ENCODE results near the gene CABLES2.

The CABLES2 gene

DNA sequence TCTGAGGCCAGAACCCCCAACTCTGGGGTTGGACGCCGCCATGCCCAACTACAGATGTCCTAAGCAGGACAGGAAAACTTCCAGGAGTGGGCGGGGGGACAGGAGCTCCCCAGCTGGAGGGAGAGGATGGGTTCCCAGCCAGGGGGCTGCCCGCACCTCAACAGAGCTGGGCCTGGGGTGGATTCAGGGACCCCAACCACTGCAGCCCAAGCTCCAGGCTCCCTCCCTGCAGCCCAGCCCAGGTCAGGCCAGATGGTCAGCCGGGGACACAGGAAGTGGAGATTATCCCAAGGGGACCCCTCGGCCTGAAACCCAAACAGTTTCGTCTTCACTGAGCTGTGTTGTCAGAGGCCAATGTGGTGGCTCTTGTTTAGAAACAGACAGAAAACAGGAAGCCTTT lies 49.4 kb downstream of the CABLES2 start:
- no peak for DNase-seq

DNA sequence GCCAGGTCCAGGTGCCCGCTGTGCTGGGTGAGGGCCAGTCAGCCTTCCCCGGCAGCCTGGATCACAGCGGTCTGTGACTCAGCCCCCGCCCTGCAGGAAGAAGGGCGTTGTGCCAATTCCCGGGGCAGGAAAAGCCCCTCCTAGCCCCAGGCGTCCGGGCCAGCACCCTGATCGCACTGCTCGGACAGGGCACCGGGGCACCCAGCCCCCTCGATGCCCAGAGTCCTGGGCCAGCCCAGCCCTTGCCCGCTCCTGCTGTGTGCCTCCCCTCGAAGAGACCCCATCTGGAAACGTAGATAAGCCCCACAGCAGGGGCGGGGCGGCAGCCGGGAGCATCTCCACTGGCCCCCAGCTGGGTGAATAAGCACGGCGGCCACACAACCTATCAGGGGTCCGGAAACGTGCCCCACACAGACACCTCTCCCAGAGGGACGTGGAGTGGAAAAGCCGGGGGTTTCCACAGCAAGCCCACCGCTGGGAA lies 49.9 kb downstream of the CABLES2 start:
- DNase-seq = no peak

DNA sequence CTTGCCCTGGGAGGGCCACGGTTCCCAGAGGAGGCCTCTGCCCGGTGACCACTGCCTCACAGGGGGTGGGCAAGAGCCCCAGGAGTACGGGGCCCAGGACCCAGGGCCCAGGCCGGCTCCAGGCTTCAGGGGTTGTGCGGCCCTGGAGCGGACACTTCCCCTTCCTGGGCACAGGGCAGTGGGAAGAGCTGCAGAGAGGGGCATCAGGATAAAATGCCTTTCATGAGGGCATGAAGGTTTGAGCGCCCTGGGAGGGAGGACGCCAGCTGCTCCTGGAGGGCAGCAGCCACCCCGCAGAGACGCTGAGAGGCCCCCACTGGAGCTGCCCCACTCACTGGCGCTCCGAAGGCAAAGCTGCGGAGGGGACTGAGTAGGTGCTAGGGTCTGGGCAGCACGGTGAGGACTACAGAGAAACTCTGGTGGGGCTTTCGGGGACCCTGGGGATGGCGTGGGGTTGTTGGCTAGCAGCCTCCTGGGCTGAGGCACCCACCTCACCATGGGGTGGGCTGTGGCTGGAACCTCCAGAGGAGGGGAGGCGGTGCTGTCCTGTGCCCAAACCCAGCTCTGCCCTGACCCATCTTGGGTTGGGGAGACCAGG lies 50.4 kb downstream of the CABLES2 start:
- no peak for DNase-seq

DNA sequence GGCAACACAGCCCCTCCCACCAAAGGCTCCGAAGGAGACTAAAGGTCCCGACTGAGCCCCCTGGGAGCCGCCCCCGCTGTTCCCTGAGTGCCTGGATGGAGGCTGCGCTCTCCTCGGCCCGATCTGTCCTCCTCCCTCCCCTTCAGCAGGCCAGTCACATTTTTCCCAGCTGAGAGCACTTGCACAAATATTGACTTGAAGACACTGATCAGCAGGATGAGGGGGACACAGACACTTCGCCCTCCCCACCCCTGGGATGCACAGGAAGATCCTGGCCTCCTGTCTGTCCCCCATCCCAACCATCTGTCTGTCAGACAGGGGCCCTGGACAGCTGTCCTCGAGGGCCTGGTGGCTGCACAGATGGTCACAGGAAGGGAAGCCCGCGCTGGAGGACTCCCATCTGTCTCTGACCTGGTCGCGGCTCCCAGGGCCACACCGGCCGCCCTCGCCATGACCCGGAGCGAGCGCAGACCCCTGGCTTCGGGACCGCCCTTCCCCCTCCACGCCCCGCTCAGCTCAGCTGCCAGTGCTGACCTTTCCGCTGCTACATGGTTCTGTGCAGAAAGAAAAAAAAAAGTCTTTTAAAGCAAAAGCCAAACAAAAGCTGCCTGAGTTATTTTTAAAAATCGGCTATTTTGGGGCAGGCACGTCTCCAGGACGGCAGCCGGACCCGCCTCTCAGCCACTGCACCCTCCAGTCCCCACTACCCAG lies 51.1 kb downstream of the CABLES2 start:
- DNase-seq = no peak

DNA sequence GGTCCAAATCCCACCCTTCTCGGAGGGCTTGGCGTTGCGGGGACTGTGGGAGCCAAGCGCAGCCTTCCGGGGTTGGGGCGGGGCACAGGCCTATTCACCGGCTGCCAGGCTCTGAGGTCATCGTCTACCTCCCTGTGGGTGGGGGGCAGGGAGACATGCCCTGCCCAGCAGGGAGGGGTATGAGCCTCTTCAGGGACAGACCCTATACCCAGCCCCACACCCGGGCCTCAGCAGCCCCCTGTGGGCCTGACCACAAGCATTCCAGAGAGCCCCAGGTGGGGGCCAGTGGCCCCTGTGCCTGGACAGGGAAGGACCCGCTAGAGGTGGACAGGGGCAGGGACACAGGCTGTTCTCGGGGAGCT lies 51.6 kb downstream of the CABLES2 start:
- no peak for DNase-seq

DNA sequence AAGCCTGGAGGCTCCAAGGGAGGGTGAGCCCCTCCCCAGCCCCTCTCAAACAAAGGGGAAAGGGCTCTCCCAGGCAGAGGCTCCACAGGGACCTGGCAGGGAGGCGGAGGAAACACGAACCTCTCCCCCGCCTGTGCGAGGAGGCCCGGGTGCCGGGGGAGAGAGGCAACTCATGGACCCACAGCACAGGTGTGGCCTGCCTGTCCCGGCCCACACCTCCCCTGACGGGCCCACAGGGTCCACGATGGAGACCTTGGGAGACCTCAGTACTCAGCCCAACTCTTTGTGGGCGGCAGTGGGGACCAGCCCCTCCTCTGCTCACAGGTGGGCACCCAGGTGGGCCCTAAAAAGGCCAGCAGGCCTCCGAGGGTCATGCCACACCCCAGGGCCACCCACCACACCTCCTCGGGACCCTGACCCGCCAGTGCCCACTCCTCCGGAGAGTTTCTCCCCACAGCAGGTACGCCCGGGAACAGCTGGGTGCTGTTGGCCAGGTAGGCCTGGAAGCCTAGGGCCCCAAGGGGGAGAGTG lies 52.2 kb downstream of the CABLES2 start:
- DNase-seq = no peak

DNA sequence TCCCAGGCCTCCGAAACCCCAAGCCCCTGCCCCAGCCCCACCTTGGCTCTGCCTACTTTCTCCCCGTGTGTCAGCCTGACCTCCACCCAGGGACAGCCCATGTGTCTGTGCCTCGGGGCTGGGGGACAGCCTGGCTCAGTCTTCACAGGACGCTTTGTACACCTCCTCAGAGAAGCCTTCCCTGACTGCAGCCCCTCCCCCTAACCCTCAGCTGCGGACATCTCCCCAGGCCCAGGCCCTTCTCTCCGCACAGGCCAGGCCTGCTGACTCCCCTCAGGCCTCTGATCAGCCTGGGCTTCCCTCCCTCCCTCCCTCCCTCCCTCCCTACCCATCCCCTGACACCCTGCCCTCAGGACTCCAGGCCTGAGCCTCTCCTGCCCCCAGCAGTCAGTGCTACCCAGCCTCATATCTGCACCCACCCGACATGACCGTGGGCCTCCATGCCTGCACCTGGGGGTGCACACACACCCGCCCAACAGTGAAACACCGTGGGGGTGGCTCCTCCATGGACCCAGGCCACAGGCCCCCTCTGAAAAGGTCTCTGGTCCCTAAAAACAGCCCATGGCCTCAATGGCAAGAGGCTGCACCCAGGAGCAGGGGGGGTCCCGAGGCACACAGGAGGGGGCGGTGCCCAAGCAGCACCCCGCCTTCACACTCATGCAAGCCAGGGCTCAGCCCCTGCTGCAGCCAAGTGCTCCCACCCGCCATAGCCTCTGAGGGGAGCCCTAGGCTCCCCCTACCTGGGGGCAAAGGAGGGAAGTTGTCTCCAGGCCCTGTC lies 52.9 kb downstream of the CABLES2 start:
- DNase-seq = no peak

DNA sequence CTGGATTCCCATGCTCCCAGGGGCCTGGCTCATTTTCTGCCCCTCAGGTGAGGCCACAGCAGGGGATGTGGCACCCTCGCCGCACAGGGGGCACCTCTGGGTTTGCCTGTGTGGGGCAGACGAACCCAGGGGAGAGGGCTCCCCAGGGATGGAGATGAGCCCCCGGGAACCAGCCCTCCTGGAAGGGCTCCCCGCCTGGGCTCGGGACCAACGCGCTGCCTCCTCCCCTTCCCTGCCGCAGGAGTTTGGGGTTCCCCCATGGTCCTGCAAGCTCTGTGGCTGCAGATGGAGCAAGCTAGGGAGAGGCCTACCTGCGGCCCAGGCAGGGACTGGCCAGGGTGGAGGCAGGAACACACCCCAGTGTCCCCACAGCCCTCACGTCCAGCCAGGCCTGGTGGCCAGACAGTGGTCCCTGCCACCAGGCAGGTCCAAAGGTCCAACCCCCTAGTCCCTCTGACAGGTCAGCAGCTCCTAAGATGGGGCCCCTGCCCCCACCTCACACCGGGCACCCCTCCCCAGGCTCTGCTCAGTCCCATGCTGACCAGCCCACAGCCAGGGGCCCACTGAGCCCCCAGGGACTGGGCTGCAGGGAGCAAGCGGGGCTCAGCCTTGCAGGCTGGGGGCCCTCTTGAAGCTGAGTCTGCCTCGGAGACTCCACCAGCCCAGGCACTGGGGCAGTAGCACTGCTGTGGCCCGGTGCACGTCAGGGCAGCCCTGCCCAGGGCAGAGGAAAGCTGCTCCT lies 53.6 kb downstream of the CABLES2 start:
- no peak for DNase-seq

DNA sequence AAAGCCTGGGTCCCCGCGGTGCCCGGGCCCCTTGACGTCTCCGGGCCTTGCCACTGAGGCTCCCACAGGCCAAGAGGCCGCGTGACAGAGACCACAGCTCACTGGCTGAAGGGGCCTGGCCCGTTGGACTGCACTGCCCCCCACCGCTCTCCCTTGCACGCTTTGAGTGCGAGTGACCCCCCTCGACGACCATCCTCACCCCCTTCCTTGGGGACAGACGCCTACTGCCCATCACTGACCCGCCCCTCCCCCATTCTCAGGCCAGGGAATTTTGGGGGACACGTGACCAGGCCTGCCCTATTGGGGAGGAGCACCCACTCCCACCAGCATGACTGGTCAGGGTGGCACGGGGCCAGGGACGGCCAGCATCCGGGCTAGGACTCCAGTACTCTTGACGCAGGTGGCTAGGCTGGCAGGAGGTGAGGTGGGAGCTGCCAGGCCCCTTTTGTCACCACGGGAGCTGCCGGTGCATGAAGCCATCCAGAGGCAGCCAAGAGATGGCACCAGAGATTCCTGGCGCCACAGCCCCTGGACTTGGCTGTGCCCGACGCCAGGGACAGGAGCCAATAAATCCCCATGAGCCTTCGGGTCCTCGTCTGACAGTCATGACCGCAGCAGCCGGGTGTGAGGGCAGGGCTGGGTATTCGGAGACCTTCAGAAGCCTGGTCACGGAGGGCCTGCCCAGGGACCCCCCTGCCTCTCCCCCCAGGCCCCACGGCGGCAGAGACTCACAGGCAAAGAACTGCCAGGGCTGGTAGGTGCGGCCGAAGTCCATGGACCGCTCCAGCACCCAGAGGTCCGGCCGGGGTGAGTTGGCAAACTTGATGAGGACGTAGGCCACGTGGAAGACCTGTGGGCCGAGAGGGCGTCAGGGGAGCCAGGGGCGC lies 54.4 kb downstream of the CABLES2 start:
- no peak for DNase-seq

DNA sequence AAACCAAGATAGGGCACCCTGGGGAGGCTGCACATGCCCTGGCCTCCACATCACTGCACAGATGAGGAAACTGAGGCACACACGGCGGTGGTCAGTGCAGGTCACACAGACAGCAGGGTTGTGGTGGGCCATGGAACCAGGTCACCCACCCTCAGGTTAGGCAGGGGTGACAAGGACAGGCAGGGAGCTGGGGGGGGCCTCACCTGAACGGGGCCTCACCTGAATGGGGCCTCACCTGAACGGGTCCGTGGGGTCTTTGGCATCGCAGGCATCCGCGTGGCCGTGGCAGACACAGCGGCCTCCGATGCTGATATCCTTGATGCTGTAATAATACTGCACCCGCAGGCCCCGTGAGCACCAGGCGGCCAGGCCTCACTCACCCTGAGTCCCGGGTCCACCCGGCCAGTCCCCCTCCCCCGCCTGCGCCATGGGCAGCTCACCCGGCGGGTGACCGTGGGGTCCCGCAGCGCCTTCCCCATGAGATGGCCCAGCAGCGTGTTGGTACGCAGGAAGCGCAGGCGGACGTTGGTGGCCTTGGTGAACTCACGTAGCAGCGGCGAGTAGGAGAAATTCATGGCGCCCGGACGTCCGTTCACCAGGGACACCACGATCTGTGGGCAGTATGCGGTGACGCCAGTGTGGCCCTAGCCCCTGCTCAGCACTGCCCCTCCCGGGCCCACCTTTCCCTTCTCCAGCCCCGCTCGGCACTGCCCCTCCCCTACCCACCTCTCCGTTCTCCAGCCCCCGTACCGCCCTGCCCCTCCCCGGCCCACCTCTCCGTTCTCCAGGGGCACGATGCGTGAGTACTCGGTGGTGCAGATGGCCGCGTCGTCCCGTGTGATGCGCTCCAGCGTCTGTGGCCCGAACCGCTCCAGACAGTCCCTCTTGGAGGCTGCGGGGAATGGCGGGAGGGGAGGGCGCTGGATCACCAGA lies 55.4 kb downstream of the CABLES2 start:
- DNase-seq = no peak

DNA sequence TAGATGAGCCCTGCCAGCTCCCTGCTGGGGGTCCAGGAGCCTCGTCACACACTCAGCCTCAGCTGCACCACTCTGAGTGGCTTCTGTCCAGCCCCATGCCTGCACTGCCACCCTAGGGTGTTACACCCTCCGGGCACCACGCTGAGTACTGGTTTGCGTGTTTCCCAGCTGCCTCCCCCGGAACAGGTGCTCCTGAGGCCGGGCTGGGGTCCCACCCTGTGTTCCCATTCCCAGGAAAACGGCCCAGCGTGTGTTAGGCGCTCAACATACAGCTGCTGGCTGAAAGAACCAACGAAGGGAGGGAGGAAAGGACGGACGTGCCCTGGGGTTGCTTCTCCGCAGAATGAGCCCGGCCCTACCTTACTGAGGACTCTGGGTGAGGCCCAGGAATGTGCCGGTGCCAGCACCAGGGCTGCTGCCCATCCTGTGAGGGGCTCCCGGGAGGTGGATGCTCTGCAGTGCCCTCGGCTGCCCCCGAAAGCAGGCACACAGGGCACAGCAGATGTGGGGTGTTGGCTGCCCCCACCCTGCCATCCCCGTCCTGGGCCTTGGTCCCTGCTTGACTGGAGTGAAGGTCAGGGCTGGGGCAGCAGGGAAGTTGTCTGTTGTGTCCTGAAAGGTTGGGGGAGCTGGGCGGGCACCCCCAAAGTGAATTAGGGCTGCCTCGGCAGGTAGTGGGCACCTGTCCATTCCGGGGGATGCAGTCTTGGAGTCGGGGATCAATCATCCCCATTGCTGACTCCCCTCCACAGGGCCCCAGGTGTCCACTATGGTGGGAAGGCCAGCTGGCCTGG lies 56.3 kb downstream of the CABLES2 start:
- no peak for DNase-seq

DNA sequence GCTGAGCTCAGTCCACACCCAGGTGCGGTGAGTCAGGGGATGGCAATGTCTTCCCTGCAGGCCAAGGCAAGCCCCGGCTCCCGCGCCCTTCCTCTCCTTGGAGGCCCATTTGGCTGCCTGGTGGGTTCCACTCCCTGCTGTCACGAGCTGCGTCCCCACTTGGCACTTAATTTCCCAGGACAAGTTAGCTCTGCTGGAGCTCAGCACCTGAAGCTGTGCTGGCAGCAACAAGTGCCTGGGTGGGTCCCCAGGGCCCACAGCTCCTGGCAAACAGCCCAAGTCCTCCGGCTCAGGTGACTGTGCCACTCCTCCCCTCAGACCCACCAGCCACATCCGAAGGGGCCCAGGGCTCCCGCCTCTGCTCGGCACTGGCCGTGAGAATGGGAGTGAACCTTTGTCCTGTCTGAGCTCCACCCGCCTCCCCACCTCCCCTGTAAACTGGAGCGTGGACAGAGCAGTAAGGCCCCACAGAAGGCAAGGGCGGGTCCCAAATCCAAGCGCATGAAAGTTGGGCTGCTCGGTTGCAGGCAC lies 56.9 kb downstream of the CABLES2 start:
- no peak for DNase-seq

DNA sequence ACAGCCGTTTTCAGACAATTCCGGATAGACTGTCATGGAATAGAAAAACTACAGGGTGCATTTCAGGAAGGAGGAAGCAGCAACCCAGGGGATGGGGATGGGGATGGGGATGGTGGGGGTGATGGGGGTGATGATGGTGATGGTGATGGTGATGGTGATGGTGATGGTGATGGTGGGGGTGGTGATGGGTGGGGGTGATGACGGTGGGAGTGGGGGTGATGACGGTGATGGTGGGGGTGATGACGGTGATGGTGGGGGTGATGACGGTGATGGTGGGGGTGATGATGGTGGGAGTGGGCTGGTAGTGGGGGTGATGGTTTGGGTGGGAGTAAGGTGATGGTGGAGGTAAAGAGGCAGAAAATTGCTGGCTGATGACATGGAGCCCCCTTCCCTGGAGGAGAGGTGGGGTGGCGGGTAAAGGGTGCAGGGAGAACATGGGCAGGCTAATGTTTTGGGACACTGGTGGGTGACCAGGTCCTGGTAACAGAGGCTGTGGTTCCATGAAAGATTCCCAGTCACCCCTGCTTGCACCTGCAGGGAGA lies 57.5 kb downstream of the CABLES2 start:
- DNase-seq = no peak

DNA sequence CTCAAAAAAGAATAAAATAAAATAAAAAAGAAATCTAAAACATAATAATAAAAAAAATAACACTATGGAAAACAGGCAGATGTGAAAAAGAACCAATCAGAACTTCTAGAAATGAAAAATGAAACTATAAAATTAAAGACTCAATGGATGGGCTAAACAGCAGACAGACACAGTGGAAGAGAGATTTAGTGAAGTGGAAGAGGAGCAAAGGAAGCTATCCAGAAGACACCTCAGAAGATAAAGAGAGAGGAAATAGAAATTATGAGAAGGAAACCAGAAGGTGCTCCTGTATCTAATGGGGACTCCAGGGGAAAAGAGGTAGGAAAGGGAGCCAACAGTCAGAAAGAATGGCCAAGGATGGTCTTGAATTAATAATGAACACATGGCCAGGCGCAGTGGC lies 58.5 kb downstream of the CABLES2 start:
- DNase-seq = no peak

DNA sequence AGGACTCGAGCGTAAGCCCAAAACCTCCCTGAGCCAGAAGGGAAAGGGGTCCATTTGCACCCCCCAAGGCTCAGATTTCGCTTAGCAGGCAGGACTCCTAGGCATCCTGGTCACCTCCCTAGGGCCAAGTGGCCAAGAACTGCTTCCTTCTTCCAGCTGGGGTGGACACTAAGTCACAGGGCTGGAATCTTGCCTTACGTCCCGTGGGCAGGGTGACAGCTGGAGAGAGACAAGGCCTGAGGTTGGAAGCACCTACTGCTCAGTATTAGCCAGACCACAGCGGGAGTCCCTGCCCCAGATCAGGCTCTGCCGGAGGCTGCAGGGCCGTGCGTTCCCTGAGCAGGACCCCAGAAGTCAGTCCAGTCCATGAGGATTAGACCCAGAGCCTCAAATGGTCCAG lies 59.6 kb downstream of the CABLES2 start:
- no peak for DNase-seq

DNA sequence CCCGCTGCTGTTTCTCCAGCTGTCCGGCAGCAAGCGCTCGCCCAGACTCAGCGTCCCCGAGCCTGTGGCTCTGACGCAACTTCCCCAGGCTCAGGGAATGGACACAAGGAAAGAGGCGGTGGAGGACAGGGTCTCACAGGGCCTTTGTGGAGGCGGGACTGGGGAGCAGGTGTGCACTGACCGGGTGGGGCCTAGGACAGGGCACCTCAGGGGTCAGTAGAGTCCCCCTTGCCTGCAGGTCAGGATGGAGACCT lies 60.0 kb downstream of the CABLES2 start:
- no peak for DNase-seq

DNA sequence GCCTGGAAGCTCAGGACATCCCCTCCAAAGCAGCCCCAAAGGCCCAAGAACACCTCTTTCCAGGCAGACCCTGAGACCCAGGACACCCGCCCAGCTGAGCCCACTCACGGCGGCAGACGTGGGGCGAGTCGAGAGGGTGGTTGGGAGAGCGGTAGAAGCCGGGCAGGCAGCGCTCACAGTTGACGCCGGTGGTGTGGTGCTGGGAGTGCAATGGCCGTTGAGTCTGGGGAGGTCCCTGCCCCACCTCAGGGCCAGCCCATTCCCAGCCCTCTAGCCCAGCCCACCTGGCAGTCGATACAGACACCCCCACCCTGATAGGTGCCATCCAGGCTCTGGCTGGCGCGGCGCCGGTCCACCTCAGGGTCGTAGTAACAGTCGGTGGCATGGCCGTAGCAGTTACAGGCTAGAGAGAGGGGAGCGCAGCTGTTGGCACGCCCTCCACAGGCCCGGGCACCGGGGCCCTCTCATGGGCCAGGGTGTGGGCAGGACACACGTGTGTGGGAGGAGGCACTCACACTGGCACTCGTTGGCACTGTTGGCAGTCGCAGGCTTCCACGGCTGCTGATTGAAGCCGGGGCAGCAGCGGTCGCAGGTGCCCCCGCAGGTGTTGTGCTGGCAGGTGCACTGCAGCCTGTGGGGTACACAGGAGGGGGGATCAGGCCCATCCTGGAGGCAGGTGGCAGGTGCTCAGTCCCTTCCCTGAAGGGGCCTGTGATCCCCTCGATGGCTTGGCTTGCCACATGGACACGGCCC lies 60.5 kb downstream of the CABLES2 start:
- no peak for DNase-seq

DNA sequence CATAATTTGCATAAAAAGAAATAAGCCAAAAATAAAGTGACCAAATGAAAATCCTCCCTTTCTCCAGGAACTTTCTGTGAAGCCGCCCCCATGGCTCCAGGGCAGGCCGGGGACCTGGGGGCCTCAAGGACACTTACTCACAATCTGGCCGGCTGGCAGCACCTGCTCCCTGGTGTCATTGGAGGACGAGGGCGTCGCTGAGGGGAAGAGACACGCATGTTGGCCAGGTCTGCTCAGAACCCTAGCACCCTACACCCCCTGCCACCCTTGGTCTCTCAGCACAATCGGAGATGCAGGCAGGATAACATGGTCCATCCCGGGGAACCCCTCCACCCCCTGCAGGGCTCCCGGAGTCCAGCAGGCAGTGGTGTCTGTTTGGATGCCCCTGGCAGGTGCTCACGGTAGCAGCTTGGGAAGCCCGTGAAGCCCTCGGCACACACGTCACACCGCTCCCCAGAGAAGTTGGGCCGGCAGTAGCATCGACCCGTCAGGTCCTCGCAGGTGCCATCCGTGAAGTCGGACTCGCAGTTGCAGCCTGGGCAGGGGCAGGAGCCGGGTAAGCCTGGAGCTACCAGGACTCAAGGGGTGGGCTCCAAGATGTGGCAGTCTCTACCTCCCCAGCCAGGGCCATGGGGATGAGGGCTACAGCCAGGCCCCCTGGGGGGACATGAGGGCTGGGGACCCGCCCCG lies 61.3 kb downstream of the CABLES2 start:
- DNase-seq = no peak

Measured in activated effector memory CD4-positive, alpha-beta T cell treated with Interleukin-2 at 50 U/mL for 16 hours (primary cell).